ENCODE measurements around the gene MSH3. TPM values are rescaled to one million over a fixed set of nuclear protein-coding genes. Genes with fewer than 3 reads are reported as not detected.

MSH3 gene
- total and polyA plus RNA-seq, 8 donors, result 2.3 to 25.5 (median 9.9) TPM

DNA sequence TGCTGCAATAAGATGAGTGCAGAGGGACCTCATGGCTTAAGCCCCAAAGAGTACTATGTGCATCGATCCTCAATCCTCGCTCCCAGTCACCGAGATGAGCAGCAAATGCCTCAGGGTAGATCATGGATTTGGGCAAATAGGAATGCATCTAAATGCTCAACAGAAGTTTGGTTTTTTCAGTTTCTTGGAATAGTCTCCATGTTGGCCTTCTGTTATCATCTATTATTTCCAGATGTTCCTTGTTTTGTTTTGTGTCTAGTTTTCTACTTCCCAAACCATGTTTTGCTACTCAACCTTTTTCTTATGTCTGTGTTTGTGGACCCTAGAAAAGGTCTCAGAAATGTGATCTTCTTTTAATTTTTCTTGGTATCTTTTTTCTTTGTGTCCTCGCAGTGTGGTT is 262.2 kb downstream of the MSH3 start:
- WGBS, 5 donors, result 92 to 97% (median 95%) methylated on average over 4 of the region's 4 CpGs
- Histone ChIP-seq H3K4me1 (no peaks in the 10 kb centered on the region), H3K36me3 (peaks cover 0 to under 1% (median 0%) of the 10 kb centered on the region in 4 donors), H3K27me3 (no peaks in the 10 kb centered on the region), H3K4me3 (no peak overlapping the region), H3K27ac (no peak overlapping the region), H3K9me3 (peaks cover 0 to 2% (median 0%) of the 10 kb centered on the region in 4 donors)
- no peak for DNase-seq
- TF ChIP-seq POLR2A (IDR thresholded peaks at IDR 0.05) (no peak), POLR2AphosphoS5 (IDR thresholded peaks at IDR 0.05) (no peak)
- TF ChIP-seq, protein P1, sequence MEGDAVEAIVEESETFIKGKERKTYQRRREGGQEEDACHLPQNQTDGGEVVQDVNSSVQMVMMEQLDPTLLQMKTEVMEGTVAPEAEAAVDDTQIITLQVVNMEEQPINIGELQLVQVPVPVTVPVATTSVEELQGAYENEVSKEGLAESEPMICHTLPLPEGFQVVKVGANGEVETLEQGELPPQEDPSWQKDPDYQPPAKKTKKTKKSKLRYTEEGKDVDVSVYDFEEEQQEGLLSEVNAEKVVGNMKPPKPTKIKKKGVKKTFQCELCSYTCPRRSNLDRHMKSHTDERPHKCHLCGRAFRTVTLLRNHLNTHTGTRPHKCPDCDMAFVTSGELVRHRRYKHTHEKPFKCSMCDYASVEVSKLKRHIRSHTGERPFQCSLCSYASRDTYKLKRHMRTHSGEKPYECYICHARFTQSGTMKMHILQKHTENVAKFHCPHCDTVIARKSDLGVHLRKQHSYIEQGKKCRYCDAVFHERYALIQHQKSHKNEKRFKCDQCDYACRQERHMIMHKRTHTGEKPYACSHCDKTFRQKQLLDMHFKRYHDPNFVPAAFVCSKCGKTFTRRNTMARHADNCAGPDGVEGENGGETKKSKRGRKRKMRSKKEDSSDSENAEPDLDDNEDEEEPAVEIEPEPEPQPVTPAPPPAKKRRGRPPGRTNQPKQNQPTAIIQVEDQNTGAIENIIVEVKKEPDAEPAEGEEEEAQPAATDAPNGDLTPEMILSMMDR (IDR thresholded peaks at IDR 0.05), result no peak
- intact Hi-C loops (cut with DNase I; ENCODE audit: low total_unique reads), result no loop called here

DNA sequence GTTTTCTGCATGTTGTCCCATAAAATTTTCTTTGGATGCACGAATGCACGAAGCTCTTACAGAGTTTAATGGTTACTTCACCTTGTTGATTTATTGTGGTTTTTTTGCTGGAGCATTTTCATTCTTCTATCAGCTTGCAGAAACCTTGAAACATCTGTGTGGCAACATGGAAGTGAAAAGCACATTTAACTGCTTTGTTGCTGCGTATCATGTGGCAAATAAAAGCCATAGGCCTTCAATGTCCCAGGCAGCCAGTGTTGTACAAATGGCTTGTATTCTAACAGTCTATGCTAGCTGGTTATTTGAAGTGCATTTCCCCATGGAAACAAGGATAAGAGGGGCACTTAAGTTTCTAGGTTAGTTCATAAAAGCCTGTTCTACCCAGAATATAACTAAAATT is 263.2 kb downstream of the MSH3 start:
- no peaks in the 10 kb centered on the region for H3K36me3 ChIP-seq
- no peaks in the 10 kb centered on the region for H3K27me3 ChIP-seq
- WGBS, 5 donors, result 74 to 84% (median 77%) methylated on average over 3 of the region's 3 CpGs
- H3K27ac ChIP-seq, result no peak overlapping the region
- no peaks in the 10 kb centered on the region for H3K4me1 ChIP-seq
- no peaks in the 10 kb centered on the region for H3K9me3 ChIP-seq
- no peak for DNase-seq
- H3K4me3 ChIP-seq, result no peak overlapping the region
- intact Hi-C loops (cut with DNase I; ENCODE audit: low total_unique reads), result no loop called here
- no peak for TF ChIP-seq POLR2A (IDR thresholded peaks at IDR 0.05)
- TF ChIP-seq EP300 (IDR thresholded peaks at IDR 0.05), result no peak
- TF ChIP-seq POLR2AphosphoS5 (IDR thresholded peaks at IDR 0.05), result no peak
- TF ChIP-seq, protein P1 (IDR thresholded peaks at IDR 0.05), result no peak

DNA sequence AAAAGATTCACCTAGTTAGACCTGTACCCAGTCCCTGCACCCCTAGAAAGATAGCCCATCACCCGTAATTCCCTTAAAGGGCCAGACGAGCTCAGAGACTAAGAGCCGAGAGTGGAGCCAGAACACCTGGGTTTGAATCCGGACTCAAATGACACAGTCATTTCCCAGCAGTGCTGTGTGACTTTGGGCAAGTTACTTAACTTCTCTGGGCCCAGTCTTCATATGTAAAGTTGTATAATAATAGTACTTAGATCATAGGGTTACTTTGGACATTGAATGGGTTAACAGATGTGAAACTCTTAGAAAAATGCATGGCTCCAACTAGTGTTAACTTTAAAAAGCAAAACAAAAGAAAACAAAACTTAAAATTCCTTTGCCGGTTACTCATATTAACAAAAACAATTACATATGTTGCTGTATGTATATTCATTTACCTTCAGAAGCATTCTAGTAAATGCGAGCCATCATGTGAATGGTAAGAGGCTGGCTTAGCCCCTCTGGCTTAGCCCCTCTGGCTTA is 265.3 kb downstream of the MSH3 start:
- Histone ChIP-seq H3K4me3 (no peak overlapping the region), H3K27ac (no peak overlapping the region), H3K36me3 (no peaks in the 10 kb centered on the region), H3K4me1 (no peaks in the 10 kb centered on the region), H3K27me3 (no peaks in the 10 kb centered on the region), H3K9me3 (no peaks in the 10 kb centered on the region)
- 83 to 90% (median 86%) methylated on average over 6 of the region's 6 CpGs for WGBS, 5 donors
- intact Hi-C loops (cut with DNase I; ENCODE audit: low total_unique reads), result no loop called here
- TF ChIP-seq EP300 (IDR thresholded peaks at IDR 0.05), result no peak
- no peak for TF ChIP-seq POLR2AphosphoS5 (IDR thresholded peaks at IDR 0.05)
- TF ChIP-seq, protein P1 (IDR thresholded peaks at IDR 0.05), result no peak
- DNase-seq, result no peak

DNA sequence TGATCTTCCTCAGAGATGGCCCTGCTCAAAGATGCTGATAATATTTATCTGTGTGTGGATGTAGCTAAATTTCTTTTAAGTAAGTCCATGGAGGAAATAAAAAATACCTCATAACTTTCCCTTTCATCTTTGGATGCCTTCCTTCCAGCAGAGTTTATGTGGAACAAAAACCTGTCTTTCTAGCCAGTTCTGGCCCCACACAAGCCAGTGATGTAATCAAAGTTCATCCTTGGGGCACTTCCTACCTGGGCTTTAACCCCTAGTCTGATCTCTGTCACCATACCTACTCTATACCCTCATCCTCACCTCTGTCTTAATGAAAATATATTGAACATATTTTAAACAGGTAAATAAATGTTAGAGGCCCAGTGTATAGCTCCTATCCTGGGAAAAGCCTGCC is 265.9 kb downstream of the MSH3 start:
- Histone ChIP-seq H3K27me3 (no peaks in the 10 kb centered on the region), H3K4me1 (no peaks in the 10 kb centered on the region), H3K36me3 (no peaks in the 10 kb centered on the region), H3K4me3 (no peak overlapping the region), H3K27ac (no peak overlapping the region), H3K9me3 (no peaks in the 10 kb centered on the region)
- TF ChIP-seq POLR2AphosphoS5 (IDR thresholded peaks at IDR 0.05) (no peak), POLR2A (IDR thresholded peaks at IDR 0.05) (no peak), EP300 (IDR thresholded peaks at IDR 0.05) (no peak)
- TF ChIP-seq, protein P1 (IDR thresholded peaks at IDR 0.05), result no peak
- no peak for DNase-seq
- intact Hi-C loops (cut with DNase I; ENCODE audit: low total_unique reads), result no loop called here

Data from stomach (tissue), 9 donors.